Measurements from ENCODE around the gene CMC1. TPM values are rescaled to one million over a fixed set of nuclear protein-coding genes. Genes with fewer than 3 reads are reported as not detected.

CMC1 gene
- total RNA-seq, 1 donor from 2014 or later, result 15.9 TPM

- Mint-ChIP-seq H3K27ac (no peak overlapping the region), H3K4me3 (no peak overlapping the region), H3K36me3 (no peaks in the 10 kb centered on the region), H3K4me1 (no peaks in the 10 kb centered on the region), H3K27me3 (ENCODE audit: low read depth) (peaks cover 8% of the 10 kb centered on the region), H3K9me3 (no peaks in the 10 kb centered on the region)
- no peak for DNase-seq (ENCODE audit: low spot score in 2 of 2, unreplicated experiment in 2 of 2)
- TF ChIP-seq CTCF (IDR thresholded peaks at IDR 0.05; ENCODE audit: unreplicated experiment), result no peak
These were observed 34.3 kb upstream of the CMC1 start for GRCh38 chr3:28207000-28207733.

- Mint-ChIP-seq H3K27me3 (ENCODE audit: low read depth) (no peaks in the 10 kb centered on the region), H3K4me1 (peaks cover 9% of the 10 kb centered on the region), H3K27ac (no peak overlapping the region), H3K9me3 (peaks cover 27% of the 10 kb centered on the region), H3K4me3 (no peak overlapping the region), H3K36me3 (no peaks in the 10 kb centered on the region)
- DNase-seq (ENCODE audit: low spot score in 2 of 2, unreplicated experiment in 2 of 2), result no peak
- no peak for TF ChIP-seq CTCF (IDR thresholded peaks at IDR 0.05; ENCODE audit: unreplicated experiment)
These were observed 30.3 kb upstream of the CMC1 start for GRCh38 chr3:28210968-28211713.

GRCh38 chr3:28212681-28213080 lies 28.7 kb upstream of the CMC1 start:
- no peak overlapping the region for H3K27ac Mint-ChIP-seq
- H3K27me3 Mint-ChIP-seq (ENCODE audit: low read depth), result no peaks in the 10 kb centered on the region
- H3K4me1 Mint-ChIP-seq, result peaks cover 9% of the 10 kb centered on the region
- no peaks in the 10 kb centered on the region for H3K36me3 Mint-ChIP-seq
- H3K4me3 Mint-ChIP-seq, result no peak overlapping the region
- no peak for TF ChIP-seq CTCF (IDR thresholded peaks at IDR 0.05; ENCODE audit: unreplicated experiment)
- no peak for DNase-seq (ENCODE audit: low spot score in 2 of 2, unreplicated experiment in 2 of 2)
- peaks cover 31% of the 10 kb centered on the region for H3K9me3 Mint-ChIP-seq

- Mint-ChIP-seq H3K27me3 (ENCODE audit: low read depth) (peaks cover 4% of the 10 kb centered on the region), H3K36me3 (no peaks in the 10 kb centered on the region), H3K9me3 (peaks cover 31% of the 10 kb centered on the region), H3K4me1 (peaks cover 9% of the 10 kb centered on the region), H3K4me3 (no peak overlapping the region), H3K27ac (no peak overlapping the region)
- no peak for TF ChIP-seq CTCF (IDR thresholded peaks at IDR 0.05; ENCODE audit: unreplicated experiment)
- no peak for DNase-seq (ENCODE audit: low spot score in 2 of 2, unreplicated experiment in 2 of 2)
These were observed 26.0 kb upstream of the CMC1 start for GRCh38 chr3:28215407-28215806.

- no peak for TF ChIP-seq CTCF (IDR thresholded peaks at IDR 0.05; ENCODE audit: unreplicated experiment)
- no peak overlapping the region for H3K4me3 Mint-ChIP-seq
- H3K4me1 Mint-ChIP-seq, result peaks cover 9% of the 10 kb centered on the region
- peaks cover 22% of the 10 kb centered on the region for H3K9me3 Mint-ChIP-seq
- no peak overlapping the region for H3K27ac Mint-ChIP-seq
- H3K36me3 Mint-ChIP-seq, result no peaks in the 10 kb centered on the region
- DNase-seq (ENCODE audit: low spot score in 2 of 2, unreplicated experiment in 2 of 2), result no peak
- H3K27me3 Mint-ChIP-seq (ENCODE audit: low read depth), result peaks cover 4% of the 10 kb centered on the region
These were observed 23.1 kb upstream of the CMC1 start for GRCh38 chr3:28218071-28218916.

Measured in mesothelial cell of epicardium (in vitro differentiated cells).